ENCODE results near the gene KIAA1586. TPM values are rescaled to one million over a fixed set of nuclear protein-coding genes. Genes with fewer than 3 reads are reported as not detected.

KIAA1586 gene
- total and polyA plus RNA-seq, 2 donors (not counting 3 experiments of a cell fraction or from before 2014, with no cell fraction given), result 1.7 to 14.0 TPM

- DNase-seq (ENCODE audit: low read depth, low spot score), result no peak
- no peak for FAIRE-seq
Measured at GRCh38 chr6:57075092-57075491, 28.6 kb downstream of the KIAA1586 start.

More at GRCh38 chr6:57075092-57075491, 28.6 kb downstream of the KIAA1586 start:
- POLR2A ChIA-PET, result no interaction called here
- H4K20me1 ChIP-seq (replicated peaks; ENCODE audit: control insufficient read depth, extremely low read depth, insufficient read depth, low read length), result no peaks in the 10 kb centered on the region
- no peak overlapping the region for H2AFZ ChIP-seq (ENCODE audit: low read depth, low read length)
- H3K4me2 ChIP-seq (ENCODE audit: insufficient read depth, low read length), result no peak overlapping the region
- intact Hi-C loops (cut with micrococcal nuclease) (no loop called here), dilution Hi-C loops (cut with MboI; ENCODE audit: extremely low pct_ligation_motif_present, low sequenced_read_pairs) (no loop called here)
- BruUV-seq (replicated peaks), result no TSS peak
- no peaks in the 10 kb centered on the region for H3K79me2 ChIP-seq (ENCODE audit: control insufficient read depth, insufficient read depth, low read length)
- H3K9me1 ChIP-seq (replicated peaks; ENCODE audit: control insufficient read depth, extremely low read depth, insufficient read depth, low read length), result no peaks in the 10 kb centered on the region
- H3K9ac ChIP-seq (replicated peaks; ENCODE audit: extremely low read depth, insufficient read depth, low read length), result no peak overlapping the region
- CTCF ChIA-PET, result no interaction called here
- H3K9me3 ChIP-seq (replicated peaks; ENCODE audit: control insufficient read depth, insufficient read depth, low read length), result no peaks in the 10 kb centered on the region
- no peak for TF ChIP-seq MAX (IDR thresholded peaks at IDR 0.05; ENCODE audit: insufficient read depth, insufficient read length)
- TF ChIP-seq JUN (IDR thresholded peaks at IDR 0.05; ENCODE audit: borderline replicate concordance, insufficient read depth, insufficient read length, low read depth), result no peak
- TF ChIP-seq MYC (IDR thresholded peaks at IDR 0.05; ENCODE audit: low read depth, low read length), result no peak
- no peak for TF ChIP-seq CTCF (IDR thresholded peaks at IDR 0.05; ENCODE audit: extremely low read depth in 1 of 2, insufficient read depth in 1 of 2, low read depth in 1 of 2, low read length in 2 of 2)
- TF ChIP-seq GATA2 (IDR thresholded peaks at IDR 0.05; ENCODE audit: insufficient read depth, insufficient read length, low read depth, low read length), result no peak
- TF ChIP-seq FOS (IDR thresholded peaks at IDR 0.05; ENCODE audit: borderline replicate concordance, insufficient read depth, low read length), result no peak
- TF ChIP-seq POLR2A (IDR thresholded peaks at IDR 0.05; ENCODE audit: low read depth, low read length), result no peak
- TF ChIP-seq POLR2AphosphoS5 (IDR thresholded peaks at IDR 0.05; ENCODE audit: insufficient read depth, low read depth, low read length), result no peak
- no peak for TF ChIP-seq EZH2 (IDR thresholded peaks at IDR 0.05; ENCODE audit: borderline replicate concordance, low read depth, low read length, severe bottlenecking)
- no peaks in the 10 kb centered on the region for H3K4me1 ChIP-seq (ENCODE audit: control insufficient read depth, extremely low read depth, insufficient read depth, low read length)
- H3K36me3 ChIP-seq (ENCODE audit: control insufficient read depth in 2 of 2, extremely low read depth in 1 of 2, insufficient read depth in 2 of 2, low read length in 2 of 2), result no peaks in the 10 kb centered on the region
- no peak overlapping the region for H3K27ac ChIP-seq (ENCODE audit: insufficient read depth, low read depth, low read length)
- H3K27me3 ChIP-seq (ENCODE audit: control insufficient read depth in 2 of 2, insufficient read depth in 2 of 2, low read length in 2 of 2), result no peaks in the 10 kb centered on the region
- no peak overlapping the region for H3K4me3 ChIP-seq (replicated peaks in 1 of 3; ENCODE audit: insufficient read depth in 1 of 3, low read depth in 1 of 3, low read length in 3 of 3)

Data from endothelial cell of umbilical vein (primary cell).